GM12878 (cell line): ENCODE results near the gene KCNQ1OT1. TPM values are rescaled to one million over a fixed set of nuclear protein-coding genes. Genes with fewer than 3 reads are reported as not detected.

Experiments used
- ATAC-seq: fragments of 200-7000 bp; cut with Tn5 transposase; 3 replicates; pipeline ENCODE4 v1.9.1; 2020; ENCODE audit warnings: mild to moderate bottlenecking, moderate library complexity
- BruUV-seq: library from RNA; stranded (reverse); fragments of 400-500 nt; replicated peaks from 2 replicates; lab custom pipeline; 2021; lab: Mats Ljungman, UMichigan
- CTCF ChIA-PET: fragments of 300-600 bp; sonication (Branson Sonifier 250); formaldehyde crosslinking; extraction: SDS; loops from one replicate; lab custom pipeline; 2021; ENCODE audit warnings: inconsistent platforms; lab: Yijun Ruan, JAX
- POLR2A ChIA-PET: fragments of 350-600 bp; formaldehyde crosslinking; extraction: SDS; loops from one replicate; lab custom pipeline; 2021; ENCODE audit warnings: inconsistent platforms; lab: Charles Lee
- RAD21 ChIA-PET: fragments of 300-600 bp; sonication (Branson Sonifier 250); formaldehyde crosslinking; loops from one replicate; lab custom pipeline; 2023; ENCODE audit warnings: antibody characterized with exemption; ENCODE audit not compliant: unreplicated experiment; lab: Charles Lee
- SMC1A ChIA-PET: fragments of 300-600 bp; sonication (Branson Sonifier 250); formaldehyde crosslinking; loops from one replicate; lab custom pipeline; 2023; ENCODE audit not compliant: unreplicated experiment, uncharacterized antibody; lab: Charles Lee
- DNase-seq: peaks from one replicate; pipeline ENCODE4 v3.0.0-alpha.2; 2011; ENCODE audit warnings: low read depth, low spot score
- FAIRE-seq: peaks from 3 replicates; lab custom pipeline; 2011; peaks lifted over from hg19 to GRCh38; lab: Jason Lieb, UNC
- H2AFZ ChIP-seq: 2 replicates; pipeline ENCODE4 v1.6.0; 2011; ENCODE audit warnings: low read depth, low read length, control low read depth; ENCODE audit not compliant: control insufficient read depth
- H3K27ac ChIP-seq: 2 replicates; pipeline ENCODE4 v1.5.1; 2011; ENCODE audit warnings: control low read depth; ENCODE audit not compliant: control insufficient read depth, insufficient read depth
- H3K27me3 ChIP-seq, 2 experiments: replicated peaks in 1 of 2; 2 replicates each; pipeline versions ENCODE4 v1.6.0 to v1.6.1; 2011; ENCODE audit warnings: low read length in 1 of 2; ENCODE audit not compliant: control insufficient read depth in 2 of 2, insufficient read depth in 2 of 2
- H3K36me3 ChIP-seq, 2 experiments: 2 replicates each; pipeline ENCODE4 v1.5.1; 2011; ENCODE audit warnings: low read length in 1 of 2; ENCODE audit not compliant: control insufficient read depth in 2 of 2, insufficient read depth in 2 of 2
- H3K4me1 ChIP-seq: 2 replicates; pipeline ENCODE4 v1.6.1; 2011; ENCODE audit warnings: mild to moderate bottlenecking, low read length, moderate library complexity, mixed read lengths; ENCODE audit not compliant: control insufficient read depth, insufficient read depth
- H3K4me2 ChIP-seq: 2 replicates; pipeline ENCODE4 v1.6.0; 2011; ENCODE audit warnings: control low read depth; ENCODE audit not compliant: control insufficient read depth, insufficient read depth
- H3K4me3 ChIP-seq: fragments of 200-600 bp; sonication (generic); 2 replicates; pipeline ENCODE4 v1.5.1; 2016
- H3K79me2 ChIP-seq: 2 replicates; pipeline ENCODE4 v1.6.0; 2011; ENCODE audit warnings: low read length; ENCODE audit not compliant: control insufficient read depth, insufficient read depth
- H3K9ac ChIP-seq: 2 replicates; pipeline ENCODE4 v1.8.0; 2011; ENCODE audit warnings: low read length, control low read depth, mixed read lengths; ENCODE audit not compliant: control insufficient read depth, insufficient read depth
- H3K9me3 ChIP-seq: replicated peaks from 3 replicates; pipeline ENCODE4 v1.5.1; 2011; ENCODE audit warnings: mild to moderate bottlenecking, low read length; ENCODE audit not compliant: control insufficient read depth, insufficient read depth
- H4K20me1 ChIP-seq: 2 replicates; pipeline ENCODE4 v1.6.0; 2011; ENCODE audit not compliant: control insufficient read depth, insufficient read depth
- CBFB ChIP-seq: IDR thresholded peaks from 2 replicates; pipeline ENCODE4 v1.6.1; 2016; ENCODE audit warnings: antibody characterized with exemption, low read depth
- CHD2 ChIP-seq: IDR thresholded peaks from 2 replicates; pipeline ENCODE4 v1.6.1; 2011; ENCODE audit warnings: low read depth, low read length, improper control_type of control experiment, borderline replicate concordance
- CREB1 ChIP-seq: IDR thresholded peaks from 2 replicates; pipeline ENCODE4 v1.6.1; 2012; ENCODE audit warnings: low read depth, mild to moderate bottlenecking, inconsistent platforms
- EGR1 ChIP-seq, 2 experiments: IDR thresholded peaks; 1 replicate in 1 of 2; 2 replicates in 1 of 2; pipeline ENCODE4 v1.6.1; 2011 to 2012; ENCODE audit warnings: low read depth in 2 of 2, low read length in 2 of 2, borderline replicate concordance in 1 of 2, mild to moderate bottlenecking in 1 of 2, moderate library complexity in 1 of 2
- GABPA ChIP-seq: IDR thresholded peaks from 2 replicates; pipeline ENCODE4 v1.6.1; 2014; ENCODE audit warnings: antibody characterized with exemption, low read depth, mild to moderate bottlenecking, inconsistent platforms
- IRF4 ChIP-seq: IDR thresholded peaks from 2 replicates; pipeline ENCODE4 v1.6.1; 2011; ENCODE audit warnings: low read depth, low read length
- JUNB ChIP-seq: IDR thresholded peaks from 2 replicates; pipeline ENCODE4 v1.6.1; 2016; ENCODE audit warnings: antibody characterized with exemption, mild to moderate bottlenecking
- KAT2A ChIP-seq: conservative IDR thresholded peaks from 2 replicates; pipeline ENCODE4 v1.6.1; 2011; ENCODE audit warnings: low read depth, low read length; ENCODE audit not compliant: control insufficient read depth
- MYB ChIP-seq: fragments of 150-350 bp; IDR thresholded peaks from 2 replicates; pipeline ENCODE4 v1.6.1; 2014; ENCODE audit warnings: mild to moderate bottlenecking, low read depth, low read length, borderline replicate concordance
- MYC ChIP-seq: IDR thresholded peaks from 2 replicates; pipeline ENCODE4 v1.6.1; 2011; ENCODE audit warnings: mild to moderate bottlenecking, low read length, moderate library complexity, inconsistent platforms; ENCODE audit not compliant: insufficient read depth, insufficient replicate concordance, insufficient read length, severe bottlenecking
- NFYB ChIP-seq: IDR thresholded peaks from 2 replicates; pipeline ENCODE4 v1.6.1; 2011; ENCODE audit warnings: low read depth, mild to moderate bottlenecking, low read length, improper control_type of control experiment, moderate library complexity; ENCODE audit not compliant: insufficient read depth
- PBX3 ChIP-seq: IDR thresholded peaks from 2 replicates; pipeline ENCODE4 v1.6.1; 2011; ENCODE audit warnings: mild to moderate bottlenecking, low read depth, low read length, moderate library complexity; ENCODE audit not compliant: insufficient replicate concordance
- RBBP5 ChIP-seq: fragments of 200-600 bp; sonication (generic); conservative IDR thresholded peaks from 2 replicates; pipeline ENCODE4 v1.6.1; 2016
- RFX5 ChIP-seq: IDR thresholded peaks from 2 replicates; pipeline ENCODE4 v1.6.1; 2011; ENCODE audit warnings: low read depth, low read length, improper control_type of control experiment
- YY1 ChIP-seq: IDR thresholded peaks from 2 replicates; pipeline ENCODE4 v1.6.1; 2011; ENCODE audit warnings: low read depth, mild to moderate bottlenecking, low read length
- ZSCAN29 ChIP-seq: fragments of 450-650 bp; IDR thresholded peaks from 2 replicates; pipeline ENCODE4 v1.6.1; 2017; ENCODE audit warnings: mild to moderate bottlenecking, moderate library complexity
- WGBS: methylation state at CpG from one replicate; pipeline ENCODE4 v1.1.6; 2016; ENCODE audit warnings: low lambda C conversion rate; ENCODE audit not compliant: insufficient replicate concordance, insufficient coverage; ENCODE audit errors: missing lambda C conversion rate; 5-methylcytosine and 5-hydroxymethylcytosine counted together
- in situ Hi-C: fragments of 300-500 bp; cut with MboI; formaldehyde crosslinking; loops from 9 replicates; pipeline ENCODE4 v1.14.3; 2018; ENCODE audit warnings: mixed read lengths
- intact Hi-C: fragments of 100-400 bp; cut with micrococcal nuclease; formaldehyde crosslinking; loops from one replicate; pipeline ENCODE4 v1.14.2; 2022; ENCODE audit not compliant: unreplicated experiment
- polyA plus RNA-seq, 11 experiments: library from polyadenylated mRNA; depleted of rRNA in 4 of 11; unstranded in 6 of 11; stranded (reverse) in 5 of 11; fragments of >200 nt; fragmentation: Nextera tagmentation in 4 of 11; fragmentation: Illumina TruSeq in 1 of 11; extraction: Ambion mirVana in 4 of 11; extraction: Trizol in 1 of 11; gene quantifications; 1 replicate in 1 of 11; 2 replicates in 10 of 11; pipeline versions ENCODE4 v1.2.1 to v1.2.3, GENCODE V29; 2011 to 2016; ENCODE audit warnings: inconsistent platforms in 2 of 11, missing spikeins in 2 of 11, low read depth in 1 of 11
- total RNA-seq, 4 experiments: library from RNA; depleted of rRNA in 3 of 4; stranded (reverse); fragments of >200 nt in 3 of 4; fragmentation: Illumina TruSeq in 1 of 4; extraction: Trizol in 1 of 4; gene quantifications; 2 replicates each; pipeline versions ENCODE4 v1.2.1 to v1.2.3, GENCODE V29; 2013 to 2021
- TF ChIP-seq, protein P1 (sequence below): fragments of 450-650 bp; formaldehyde crosslinking; IDR thresholded peaks from 2 replicates; pipeline ENCODE4 v1.5.0; 2022; ENCODE audit warnings: mild to moderate bottlenecking, missing genetic modification characterization

The KCNQ1OT1 gene
- total and polyA plus RNA-seq, 10 of the 15 experiments (the other 5 are each of a cell fraction or from before 2014, with no cell fraction given), result 0.02 to 1.6 (median 0.41) TPM

GRCh38 chr11:2746401-2747247, 46.8 kb upstream of the KCNQ1OT1 start:
- ATAC-seq, result no peak
- no peak for DNase-seq
- H3K27ac ChIP-seq, result no peak overlapping the region
- ChIA-PET POLR2A (no interaction called here), CTCF (no interaction called here), RAD21 (no interaction called here), SMC1A (no interaction called here)
- no peaks in the 10 kb centered on the region; a peak in 1 of 4 replicates for H3K27me3 ChIP-seq
- no peaks in the 10 kb centered on the region for H3K4me1 ChIP-seq
- no peaks in the 10 kb centered on the region for H3K9me3 ChIP-seq
- no TSS peak for BruUV-seq
- intact Hi-C loops, result no loop called here
- H3K36me3 ChIP-seq, result no peaks in the 10 kb centered on the region
- H3K79me2 ChIP-seq, result no peaks in the 10 kb centered on the region
- H3K4me3 ChIP-seq, result no peak overlapping the region
- in situ Hi-C loops, result no loop called here
- 31% methylated on average over 24 of the region's 24 CpGs for WGBS
- TF ChIP-seq CREB1, result no peak
- no peak for TF ChIP-seq ZSCAN29
- TF ChIP-seq EGR1 (IDR thresholded peaks at IDR 0.05; ENCODE audit: borderline replicate concordance in 1 of 2, low read depth in 2 of 2, low read length in 2 of 2), result no peak
- TF ChIP-seq MYC, result no peak
- TF ChIP-seq YY1, result no peak
- TF ChIP-seq GABPA, result no peak
- no peak for TF ChIP-seq IRF4
- no peak for TF ChIP-seq CHD2
- TF ChIP-seq CBFB, result no peak
- TF ChIP-seq RBBP5, result no peak
- no peak for TF ChIP-seq PBX3
- TF ChIP-seq RFX5, result no peak
- no peak for TF ChIP-seq KAT2A
- TF ChIP-seq, protein P1, sequence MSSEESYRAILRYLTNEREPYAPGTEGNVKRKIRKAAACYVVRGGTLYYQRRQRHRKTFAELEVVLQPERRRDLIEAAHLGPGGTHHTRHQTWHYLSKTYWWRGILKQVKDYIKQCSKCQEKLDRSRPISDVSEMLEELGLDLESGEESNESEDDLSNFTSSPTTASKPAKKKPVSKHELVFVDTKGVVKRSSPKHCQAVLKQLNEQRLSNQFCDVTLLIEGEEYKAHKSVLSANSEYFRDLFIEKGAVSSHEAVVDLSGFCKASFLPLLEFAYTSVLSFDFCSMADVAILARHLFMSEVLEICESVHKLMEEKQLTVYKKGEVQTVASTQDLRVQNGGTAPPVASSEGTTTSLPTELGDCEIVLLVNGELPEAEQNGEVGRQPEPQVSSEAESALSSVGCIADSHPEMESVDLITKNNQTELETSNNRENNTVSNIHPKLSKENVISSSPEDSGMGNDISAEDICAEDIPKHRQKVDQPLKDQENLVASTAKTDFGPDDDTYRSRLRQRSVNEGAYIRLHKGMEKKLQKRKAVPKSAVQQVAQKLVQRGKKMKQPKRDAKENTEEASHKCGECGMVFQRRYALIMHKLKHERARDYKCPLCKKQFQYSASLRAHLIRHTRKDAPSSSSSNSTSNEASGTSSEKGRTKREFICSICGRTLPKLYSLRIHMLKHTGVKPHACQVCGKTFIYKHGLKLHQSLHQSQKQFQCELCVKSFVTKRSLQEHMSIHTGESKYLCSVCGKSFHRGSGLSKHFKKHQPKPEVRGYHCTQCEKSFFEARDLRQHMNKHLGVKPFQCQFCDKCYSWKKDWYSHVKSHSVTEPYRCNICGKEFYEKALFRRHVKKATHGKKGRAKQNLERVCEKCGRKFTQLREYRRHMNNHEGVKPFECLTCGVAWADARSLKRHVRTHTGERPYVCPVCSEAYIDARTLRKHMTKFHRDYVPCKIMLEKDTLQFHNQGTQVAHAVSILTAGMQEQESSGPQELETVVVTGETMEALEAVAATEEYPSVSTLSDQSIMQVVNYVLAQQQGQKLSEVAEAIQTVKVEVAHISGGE (CRISPR knock-in tag), result no peak
- TF ChIP-seq NFYB, result no peak
- no peak for TF ChIP-seq JUNB
- no peak for TF ChIP-seq MYB
- no peak for FAIRE-seq
- no peak overlapping the region for H2AFZ ChIP-seq
- no peaks in the 10 kb centered on the region for H4K20me1 ChIP-seq
- no peak overlapping the region for H3K4me2 ChIP-seq
- no peak overlapping the region for H3K9ac ChIP-seq
